ENCODE measurements around the gene KHDC4.

KHDC4 gene

GRCh38 chr1:155968670-155969069 is 34.5 kb upstream of the KHDC4 start:
- DNase-seq: no peak

- no peak for DNase-seq
These were observed 33.8 kb upstream of the KHDC4 start for GRCh38 chr1:155968051-155968400.

GRCh38 chr1:155967341-155968050 is 33.3 kb upstream of the KHDC4 start:
- peak; percentile 43 for DNase-seq

- no peak for DNase-seq
These were observed 32.5 kb upstream of the KHDC4 start for GRCh38 chr1:155966750-155967149.

GRCh38 chr1:155966135-155966534 is 31.9 kb upstream of the KHDC4 start:
- no peak for DNase-seq

GRCh38 chr1:155964193-155964592 is 30.0 kb upstream of the KHDC4 start:
- DNase-seq: no peak

- no peak for DNase-seq
These were observed 28.5 kb upstream of the KHDC4 start for GRCh38 chr1:155962599-155963211.

GRCh38 chr1:155961937-155962336 is 27.7 kb upstream of the KHDC4 start:
- DNase-seq: peak; percentile 73

GRCh38 chr1:155960081-155960745 is 26.0 kb upstream of the KHDC4 start:
- no peak for DNase-seq

GRCh38 chr1:155957411-155957915 is 23.2 kb upstream of the KHDC4 start:
- DNase-seq: no peak

GRCh38 chr1:155954645-155955044 is 20.4 kb upstream of the KHDC4 start:
- DNase-seq: no peak

GRCh38 chr1:155952505-155952890 is 18.3 kb upstream of the KHDC4 start:
- DNase-seq: no peak

GRCh38 chr1:155951753-155952504 is 17.7 kb upstream of the KHDC4 start:
- no peak for DNase-seq

- no peak for DNase-seq
These were observed 16.6 kb upstream of the KHDC4 start for GRCh38 chr1:155950829-155951228.

- DNase-seq: no peak
These were observed 13.5 kb upstream of the KHDC4 start for GRCh38 chr1:155947741-155948140.

- no peak for DNase-seq
These were observed 13.1 kb upstream of the KHDC4 start for GRCh38 chr1:155947292-155947691.

- no peak for DNase-seq
These were observed 12.5 kb upstream of the KHDC4 start for GRCh38 chr1:155946633-155947219.

- DNase-seq: no peak
These were observed 10.2 kb upstream of the KHDC4 start for GRCh38 chr1:155944444-155944799.

GRCh38 chr1:155942578-155943141 is 8.4 kb upstream of the KHDC4 start:
- DNase-seq: no peak

GRCh38 chr1:155941845-155942531 is 7.8 kb upstream of the KHDC4 start:
- no peak for DNase-seq

GRCh38 chr1:155940993-155941844 is 7.0 kb upstream of the KHDC4 start, which contains the start of gene RXFP4:
Gene RXFP4, plus strand, starts transcription at chr1:155941638. Its CDS starts 72 bp downstream, at chr1:155941710.
- peak; percentile 12 for DNase-seq

Data from suppressor macrophage treated with lipopolysaccharide for 4 hours (primary cell).